DMS153 treated with DMSO at 0.1 percent for 48 hours (cell line): Measurements from ENCODE around the gene EMD.
A peak's percentile ranks its signal among the peaks of the same experiment; 100 is the strongest.

Experiments used
- DNase-seq: peaks from one replicate; lab custom pipeline; 2025; ENCODE audit not compliant: unreplicated experiment; lab: John Stamatoyannopoulos, UW

Gene EMD

GRCh38 chrX:154412468-154412867 lies 33.4 kb downstream of the EMD start:
- DNase-seq: no peak

- no peak for DNase-seq
These were observed 34.0 kb downstream of the EMD start for GRCh38 chrX:154413142-154413541.

GRCh38 chrX:154417157-154417556 lies 38.1 kb downstream of the EMD start:
- no peak for DNase-seq

- DNase-seq: no peak
These were observed 40.1 kb downstream of the EMD start for GRCh38 chrX:154419189-154419588.

GRCh38 chrX:154419688-154420401 lies 40.8 kb downstream of the EMD start:
- DNase-seq: peak; percentile 25

- no peak for DNase-seq
These were observed 41.3 kb downstream of the EMD start for GRCh38 chrX:154420402-154420756.

- DNase-seq: no peak
These were observed 48.0 kb downstream of the EMD start for GRCh38 chrX:154426916-154427770.

GRCh38 chrX:154428176-154429171 lies 49.4 kb downstream of the EMD start, which contains the start of gene ATP6AP1:
ATP6AP1 (plus strand) TSS chrX:154428677; CDS start chrX:154428693, 16 bp downstream.
- peak; percentile 93 for DNase-seq

GRCh38 chrX:154429711-154430110 lies 50.6 kb downstream of the EMD start:
- no peak for DNase-seq

GRCh38 chrX:154430479-154430878 lies 51.4 kb downstream of the EMD start:
- no peak for DNase-seq

GRCh38 chrX:154430916-154431315 lies 51.8 kb downstream of the EMD start:
- no peak for DNase-seq
